GM21825 (cell line): ENCODE results near the gene DPY19L3.
"Not testable (repeated sequence)": the region's sequence is repeated elsewhere in the genome, so short reads cannot be mapped to it uniquely, and the experiment has no call there.

Experiments used
- ATAC-seq: cut with Tn5 transposase; IDR thresholded peaks from one replicate; pipeline ENCODE4 v1.9.1; 2021; ENCODE audit warnings: mild to moderate bottlenecking, moderate library complexity; ENCODE audit not compliant: unreplicated experiment

Gene DPY19L3

GRCh38 chr19:32388393-32388855 is 17.1 kb upstream of the DPY19L3 start:
- ATAC-seq, result no peak

- ATAC-seq, result no peak
Measured at GRCh38 chr19:32392901-32393300, 12.7 kb upstream of the DPY19L3 start.

- ATAC-seq, result no peak
Measured at GRCh38 chr19:32396046-32396652, 9.4 kb upstream of the DPY19L3 start.

GRCh38 chr19:32397671-32398101 is 7.9 kb upstream of the DPY19L3 start:
- no peak for ATAC-seq

GRCh38 chr19:32401992-32402391 is 3.6 kb upstream of the DPY19L3 start:
- ATAC-seq, result no peak

GRCh38 chr19:32403291-32403995 is 2.1 kb upstream of the DPY19L3 start:
- no peak for ATAC-seq

GRCh38 chr19:32404213-32404932 is 1.2 kb upstream of the DPY19L3 start:
- ATAC-seq, result no peak

- ATAC-seq, result no peak
Measured at GRCh38 chr19:32404933-32405430, 588 bp upstream of the DPY19L3 start.

GRCh38 chr19:32406161-32407003 is 812 bp downstream of the DPY19L3 start:
- no peak for ATAC-seq

GRCh38 chr19:32407004-32407992 is 1.7 kb downstream of the DPY19L3 start:
- no peak for ATAC-seq

GRCh38 chr19:32415246-32415645 is 9.7 kb downstream of the DPY19L3 start:
- no peak for ATAC-seq

GRCh38 chr19:32415669-32416068 is 10.1 kb downstream of the DPY19L3 start:
- ATAC-seq, result no peak

- no peak for ATAC-seq
Measured at GRCh38 chr19:32416749-32417456, 11.3 kb downstream of the DPY19L3 start.

GRCh38 chr19:32418155-32418554 is 12.6 kb downstream of the DPY19L3 start:
- ATAC-seq, result no peak

- ATAC-seq, result no peak
Measured at GRCh38 chr19:32421589-32422361, 16.2 kb downstream of the DPY19L3 start.

- ATAC-seq, result no peak
Measured at GRCh38 chr19:32422435-32422834, 16.9 kb downstream of the DPY19L3 start.

GRCh38 chr19:32423944-32424343 is 18.4 kb downstream of the DPY19L3 start:
- not testable (repeated sequence) for ATAC-seq

- no peak for ATAC-seq
Measured at GRCh38 chr19:32427536-32427935, 22.0 kb downstream of the DPY19L3 start.
